Activated B cell treated with CpG ODN at 0.5 μM for 24 hours (primary cell): ENCODE data around the gene ZCCHC14. TPM values are rescaled to one million over a fixed set of nuclear protein-coding genes. Genes with fewer than 3 reads are reported as not detected.

Experiments
- ATAC-seq: fragments of 200-7000 bp; cut with Tn5 transposase; one replicate; pipeline ENCODE4 v1.10.0; 2021; ENCODE audit warnings: low read depth, mild to moderate bottlenecking, moderate library complexity
- CTCF ChIA-PET: fragments of 350-600 bp; sonication (Branson Sonifier 250); formaldehyde crosslinking; loops from one replicate; lab custom pipeline; 2021; ENCODE audit warnings: antibody characterized with exemption; lab: Charles Lee
- POLR2A ChIA-PET: fragments of 350-600 bp; sonication (Branson Sonifier 250); formaldehyde crosslinking; loops from one replicate; lab custom pipeline; 2021; ENCODE audit warnings: antibody characterized with exemption; lab: Charles Lee
- DNase-seq: peaks from one replicate; pipeline ENCODE4 v3.0.0; 2022
- H3K27ac Mint-ChIP-seq: one replicate; pipeline ENCODE4 v1.8.0; 2020; ENCODE audit warnings: mixed read lengths
- H3K27me3 Mint-ChIP-seq: one replicate; pipeline ENCODE4 v1.8.0; 2021; ENCODE audit warnings: mixed read lengths
- H3K36me3 Mint-ChIP-seq: one replicate; pipeline ENCODE4 v1.8.0; 2021; ENCODE audit warnings: low read depth, mixed read lengths
- H3K4me1 Mint-ChIP-seq: one replicate; pipeline ENCODE4 v1.8.0; 2021; ENCODE audit warnings: mixed read lengths
- H3K4me3 Mint-ChIP-seq: one replicate; pipeline ENCODE4 v1.8.0; 2020; ENCODE audit warnings: mild to moderate bottlenecking, mixed read lengths
- H3K9me3 Mint-ChIP-seq: one replicate; pipeline ENCODE4 v1.8.0; 2020; ENCODE audit warnings: mixed read lengths
- intact Hi-C: fragments of 100-400 bp; cut with micrococcal nuclease; formaldehyde crosslinking; loops from one replicate; pipeline ENCODE4 v1.15.1; 2024
- total RNA-seq: library from RNA; stranded (reverse); gene quantifications from 2 replicates; pipeline ENCODE4 v1.2.3, GENCODE V29; 2022
- TF ChIP-seq, protein P1 (sequence below): fragments of 200-600 bp; IDR thresholded peaks from one replicate; pipeline ENCODE4 v1.8.0; 2022; ENCODE audit warnings: antibody characterized with exemption, mild to moderate bottlenecking

ZCCHC14 gene
- total RNA-seq, 1 donor from 2014 or later = 3.8 TPM

- no peaks in the 10 kb centered on the region for H3K27me3 Mint-ChIP-seq
- no peaks in the 10 kb centered on the region for H3K9me3 Mint-ChIP-seq
- TF ChIP-seq, protein P1, sequence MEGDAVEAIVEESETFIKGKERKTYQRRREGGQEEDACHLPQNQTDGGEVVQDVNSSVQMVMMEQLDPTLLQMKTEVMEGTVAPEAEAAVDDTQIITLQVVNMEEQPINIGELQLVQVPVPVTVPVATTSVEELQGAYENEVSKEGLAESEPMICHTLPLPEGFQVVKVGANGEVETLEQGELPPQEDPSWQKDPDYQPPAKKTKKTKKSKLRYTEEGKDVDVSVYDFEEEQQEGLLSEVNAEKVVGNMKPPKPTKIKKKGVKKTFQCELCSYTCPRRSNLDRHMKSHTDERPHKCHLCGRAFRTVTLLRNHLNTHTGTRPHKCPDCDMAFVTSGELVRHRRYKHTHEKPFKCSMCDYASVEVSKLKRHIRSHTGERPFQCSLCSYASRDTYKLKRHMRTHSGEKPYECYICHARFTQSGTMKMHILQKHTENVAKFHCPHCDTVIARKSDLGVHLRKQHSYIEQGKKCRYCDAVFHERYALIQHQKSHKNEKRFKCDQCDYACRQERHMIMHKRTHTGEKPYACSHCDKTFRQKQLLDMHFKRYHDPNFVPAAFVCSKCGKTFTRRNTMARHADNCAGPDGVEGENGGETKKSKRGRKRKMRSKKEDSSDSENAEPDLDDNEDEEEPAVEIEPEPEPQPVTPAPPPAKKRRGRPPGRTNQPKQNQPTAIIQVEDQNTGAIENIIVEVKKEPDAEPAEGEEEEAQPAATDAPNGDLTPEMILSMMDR = no peak
- ChIA-PET CTCF (no interaction called here), POLR2A (interaction anchor here (0.9 to 1.0 kb wide), 2 partner anchors 19 to 52 kb away, joined by 3 read pairs; partner anchors contain the start of gene C16orf95)
- peaks cover 28% of the 10 kb centered on the region for H3K4me1 Mint-ChIP-seq
- no peak for DNase-seq
- intact Hi-C loops = no loop called here
- peaks cover 25% of the 10 kb centered on the region for H3K36me3 Mint-ChIP-seq
- ATAC-seq = no peak
- no peak overlapping the region for H3K27ac Mint-ChIP-seq
- H3K4me3 Mint-ChIP-seq = no peak overlapping the region
Observed at GRCh38 chr16:87369117-87369765, 123.6 kb downstream of the ZCCHC14 start.

GRCh38 chr16:87368029-87368770, 124.6 kb downstream of the ZCCHC14 start:
- DNase-seq = no peak
- no peak overlapping the region for H3K4me3 Mint-ChIP-seq
- ATAC-seq = peak; percentile 61
- intact Hi-C loops = no loop called here
- H3K4me1 Mint-ChIP-seq = peaks cover 31% of the 10 kb centered on the region
- TF ChIP-seq, protein P1 = no peak
- peak overlapping the region; percentile 57 for H3K27ac Mint-ChIP-seq
- CTCF ChIA-PET = no interaction called here
- peaks cover 30% of the 10 kb centered on the region for H3K36me3 Mint-ChIP-seq
- POLR2A ChIA-PET = interaction anchor here (0.9 to 1.0 kb wide), 2 partner anchors 20 to 51 kb away, joined by 3 read pairs; partner anchors contain the start of gene C16orf95
- no peaks in the 10 kb centered on the region for H3K27me3 Mint-ChIP-seq
- no peaks in the 10 kb centered on the region for H3K9me3 Mint-ChIP-seq

- Mint-ChIP-seq H3K4me1 (peaks cover 31% of the 10 kb centered on the region), H3K27me3 (no peaks in the 10 kb centered on the region), H3K27ac (no peak overlapping the region), H3K4me3 (no peak overlapping the region), H3K9me3 (no peaks in the 10 kb centered on the region), H3K36me3 (peaks cover 30% of the 10 kb centered on the region)
- DNase-seq (no peak), ATAC-seq (no peak)
- ChIA-PET CTCF (no interaction called here), POLR2A (no interaction called here)
- intact Hi-C loops = no loop called here
- TF ChIP-seq, protein P1 = no peak
Observed at GRCh38 chr16:87367529-87367928, 125.3 kb downstream of the ZCCHC14 start.

GRCh38 chr16:87366930-87367329, 125.9 kb downstream of the ZCCHC14 start:
- H3K4me1 Mint-ChIP-seq = peaks cover 31% of the 10 kb centered on the region
- CTCF ChIA-PET = no interaction called here
- H3K4me3 Mint-ChIP-seq = no peak overlapping the region
- DNase-seq = no peak
- no peak for ATAC-seq
- TF ChIP-seq, protein P1 = no peak
- no peak overlapping the region for H3K27ac Mint-ChIP-seq
- no peaks in the 10 kb centered on the region for H3K27me3 Mint-ChIP-seq
- H3K36me3 Mint-ChIP-seq = peaks cover 30% of the 10 kb centered on the region
- no peaks in the 10 kb centered on the region for H3K9me3 Mint-ChIP-seq
- POLR2A ChIA-PET = no interaction called here
- intact Hi-C loops = no loop called here

GRCh38 chr16:87366288-87366687, 126.5 kb downstream of the ZCCHC14 start:
- Mint-ChIP-seq H3K27me3 (no peaks in the 10 kb centered on the region), H3K4me1 (peaks cover 31% of the 10 kb centered on the region), H3K9me3 (no peaks in the 10 kb centered on the region), H3K4me3 (no peak overlapping the region), H3K36me3 (peaks cover 34% of the 10 kb centered on the region), H3K27ac (no peak overlapping the region)
- DNase-seq (no peak), ATAC-seq (no peak)
- ChIA-PET POLR2A (no interaction called here), CTCF (no interaction called here)
- intact Hi-C loops = no loop called here
- TF ChIP-seq, protein P1 = no peak
